ENCODE measurements around the gene RPL23. TPM values are rescaled to one million over a fixed set of nuclear protein-coding genes. Genes with fewer than 3 reads are reported as not detected.
A peak's percentile ranks its signal among the peaks of the same experiment; 100 is the strongest.

The RPL23 gene
- total and polyA plus RNA-seq, 10 of the 15 experiments (the other 5 are each of a cell fraction or from before 2014, with no cell fraction given) = 2,200 to 4,821 (median 3,043) TPM

- CTCF ChIA-PET = no interaction called here
- Histone ChIP-seq H3K36me3 (ENCODE audit: control insufficient read depth in 2 of 2, insufficient read depth in 2 of 2, low read length in 1 of 2) (peaks cover 6 to 19% of the 10 kb centered on the region in 2 experiments), H3K79me2 (ENCODE audit: control insufficient read depth, insufficient read depth, low read length) (peaks cover 2% of the 10 kb centered on the region), H2AFZ (ENCODE audit: control insufficient read depth, low read depth, low read length) (no peak overlapping the region), H3K9me3 (replicated peaks; ENCODE audit: control insufficient read depth, insufficient read depth, low read length) (no peaks in the 10 kb centered on the region), H3K4me2 (ENCODE audit: control insufficient read depth, insufficient read depth) (no peak overlapping the region), H3K4me3 (no peak overlapping the region), H4K20me1 (ENCODE audit: control insufficient read depth, insufficient read depth) (no peaks in the 10 kb centered on the region), H3K9ac (ENCODE audit: control insufficient read depth, insufficient read depth, low read length) (no peak overlapping the region), H3K27ac (ENCODE audit: control insufficient read depth, insufficient read depth) (no peak overlapping the region; the same call in 1 of the 2 replicates), H3K27me3 (replicated peaks in 1 of 2; ENCODE audit: control insufficient read depth in 2 of 2, insufficient read depth in 2 of 2, low read length in 1 of 2) (no peaks in the 10 kb centered on the region), H3K4me1 (ENCODE audit: control insufficient read depth, insufficient read depth, low read length) (no peaks in the 10 kb centered on the region; the same call in 1 of the 2 replicates)
- no peak for FAIRE-seq
- no peak for TF ChIP-seq SRF (IDR thresholded peaks at IDR 0.05; ENCODE audit: low read depth in 2 of 2, low read length in 2 of 2)
- no peak for TF ChIP-seq GATAD2B (conservative IDR thresholded peaks at IDR 0.05; ENCODE audit: low read depth)
- TF ChIP-seq IRF4 (IDR thresholded peaks at IDR 0.05; ENCODE audit: low read depth, low read length) = no peak
- TF ChIP-seq POLR2A (IDR thresholded peaks at IDR 0.05; ENCODE audit: low read depth, low read length) = no peak
- no peak for TF ChIP-seq JUND (IDR thresholded peaks at IDR 0.05; ENCODE audit: low read depth, low read length)
- TF ChIP-seq CTCF (IDR thresholded peaks at IDR 0.05 in 2 of 3, conservative IDR thresholded peaks at IDR 0.05 in 1 of 3; ENCODE audit: control insufficient read depth in 2 of 3, extremely low read depth in 1 of 3, insufficient read depth in 1 of 3, low read depth in 3 of 3, low read length in 3 of 3) = peak in 1 of 3 experiments; percentile 19; a peak in 1 of 6 replicates
- TF ChIP-seq RUNX3 (IDR thresholded peaks at IDR 0.05; ENCODE audit: low read length) = peak; percentile 68
- TF ChIP-seq ZNF592 (IDR thresholded peaks at IDR 0.05) = no peak
- intact Hi-C loops (cut with micrococcal nuclease; ENCODE audit: unreplicated experiment) (no loop called here), in situ Hi-C loops (cut with MboI) (no loop called here)
- BruUV-seq (replicated peaks) = TSS peak; percentile 48
- POLR2A ChIA-PET = no interaction called here
- RAD21 ChIA-PET (ENCODE audit: unreplicated experiment) = no interaction called here
- 58% methylated on average over 8 of the region's 8 CpGs for WGBS (ENCODE audit: insufficient coverage, insufficient replicate concordance, low lambda C conversion rate, missing lambda C conversion rate)
- SMC1A ChIA-PET (ENCODE audit: uncharacterized antibody, unreplicated experiment) = no interaction called here
- peak; percentile 52 for ATAC-seq
- no peak for DNase-seq (ENCODE audit: low read depth, low spot score)
These were observed 37.8 kb downstream of the RPL23 start for GRCh38 chr17:38815576-38816193.

Data from GM12878 (cell line).